GM10248 (cell line): ENCODE data around the gene ERMP1.
"Not testable (repeated sequence)": the region's sequence is repeated elsewhere in the genome, so short reads cannot be mapped to it uniquely, and the experiment has no call there.

ENCODE experiments used
- CTCF ChIA-PET: fragments of 300-600 bp; sonication (Branson Sonifier 250); formaldehyde crosslinking; extraction: SDS; loops from one replicate; lab custom pipeline; 2021; ENCODE audit warnings: antibody characterized with exemption; lab: Yijun Ruan, JAX
- POLR2A ChIA-PET: fragments of 350-650 bp; sonication (Branson Sonifier 250); formaldehyde crosslinking; extraction: SDS; loops from one replicate; lab custom pipeline; 2020; ENCODE audit warnings: antibody characterized with exemption; lab: Yijun Ruan, JAX
- DNase-seq: peaks from one replicate; pipeline ENCODE4 v3.0.0; 2012; ENCODE audit errors: extremely low spot score
- TF ChIP-seq, protein P1 (sequence below): IDR thresholded peaks from 2 replicates; pipeline ENCODE4 v1.5.1; 2012; ENCODE audit warnings: mild to moderate bottlenecking, low read depth; ENCODE audit errors: extremely low read depth, missing control alignments, control extremely low read depth

The ERMP1 gene

DNA sequence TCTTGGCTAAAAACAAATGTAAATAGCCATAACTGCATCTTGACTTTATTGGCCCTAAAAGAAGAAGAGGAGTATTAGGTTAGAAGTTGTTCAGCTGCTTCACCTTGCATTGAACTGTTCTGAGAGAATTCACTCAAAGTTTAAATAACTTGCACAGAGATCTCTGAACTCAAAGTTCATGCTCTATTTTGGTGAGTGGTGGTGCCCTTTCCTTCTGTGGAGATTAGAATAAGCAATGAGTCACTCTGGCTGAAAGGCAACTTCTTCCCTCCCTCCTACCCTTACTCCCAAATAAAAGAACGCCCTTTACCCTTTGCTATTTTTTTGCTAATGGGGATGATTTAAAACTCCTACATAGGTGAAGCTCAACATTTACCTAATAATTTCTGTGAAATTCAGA lies 48.9 kb downstream of the ERMP1 start:
- DNase-seq: no peak
- POLR2A ChIA-PET: no interaction called here
- TF ChIP-seq, protein P1, sequence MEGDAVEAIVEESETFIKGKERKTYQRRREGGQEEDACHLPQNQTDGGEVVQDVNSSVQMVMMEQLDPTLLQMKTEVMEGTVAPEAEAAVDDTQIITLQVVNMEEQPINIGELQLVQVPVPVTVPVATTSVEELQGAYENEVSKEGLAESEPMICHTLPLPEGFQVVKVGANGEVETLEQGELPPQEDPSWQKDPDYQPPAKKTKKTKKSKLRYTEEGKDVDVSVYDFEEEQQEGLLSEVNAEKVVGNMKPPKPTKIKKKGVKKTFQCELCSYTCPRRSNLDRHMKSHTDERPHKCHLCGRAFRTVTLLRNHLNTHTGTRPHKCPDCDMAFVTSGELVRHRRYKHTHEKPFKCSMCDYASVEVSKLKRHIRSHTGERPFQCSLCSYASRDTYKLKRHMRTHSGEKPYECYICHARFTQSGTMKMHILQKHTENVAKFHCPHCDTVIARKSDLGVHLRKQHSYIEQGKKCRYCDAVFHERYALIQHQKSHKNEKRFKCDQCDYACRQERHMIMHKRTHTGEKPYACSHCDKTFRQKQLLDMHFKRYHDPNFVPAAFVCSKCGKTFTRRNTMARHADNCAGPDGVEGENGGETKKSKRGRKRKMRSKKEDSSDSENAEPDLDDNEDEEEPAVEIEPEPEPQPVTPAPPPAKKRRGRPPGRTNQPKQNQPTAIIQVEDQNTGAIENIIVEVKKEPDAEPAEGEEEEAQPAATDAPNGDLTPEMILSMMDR: no peak
- CTCF ChIA-PET: no interaction called here

- CTCF ChIA-PET: interaction anchor here (1.1 kb wide), 1 partner anchor 33 kb away, joined by 3 read pairs; no protein-coding TSS in a partner anchor
- POLR2A ChIA-PET, DNase-seq: not testable (repeated sequence)
Observed at GRCh38 chr9:5783420-5783819, 49.5 kb downstream of the ERMP1 start.

GRCh38 chr9:5779705-5780218 lies 53.2 kb downstream of the ERMP1 start:
- POLR2A ChIA-PET: interaction anchor here (0.6 to 0.9 kb wide), 2 partner anchors 16 to 903 kb away, joined by 3 to 5 read pairs; no protein-coding TSS in a partner anchor
- DNase-seq: not testable (repeated sequence)
- CTCF ChIA-PET: interaction anchor here (1.1 kb wide), 1 partner anchor 8 kb away, joined by 4 read pairs; no protein-coding TSS in a partner anchor

DNA sequence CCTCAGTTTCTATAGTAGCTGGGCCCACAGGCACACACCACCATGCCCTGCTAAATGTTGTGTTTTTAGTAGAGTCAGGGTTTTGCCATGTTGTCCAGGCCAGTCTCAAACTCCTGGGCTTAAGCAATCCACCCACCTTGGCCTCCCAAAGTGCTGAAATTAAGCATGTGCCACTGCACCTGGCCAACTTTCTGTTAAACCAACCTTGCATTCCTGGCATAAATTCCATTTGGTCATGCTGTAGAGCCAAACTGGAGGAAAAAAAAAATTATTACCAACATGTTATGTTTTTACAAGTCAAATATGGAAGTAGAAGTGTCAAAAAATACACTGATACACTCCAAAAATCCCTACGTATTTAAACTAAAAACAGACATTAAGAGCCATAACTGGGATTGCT lies 54.1 kb downstream of the ERMP1 start:
- TF ChIP-seq, protein P1: no peak
- POLR2A ChIA-PET: no interaction called here
- CTCF ChIA-PET: interaction anchor here (0.9 to 1.9 kb wide), 2 partner anchors 11 to 15 kb away, joined by 3 to 4 read pairs; no protein-coding TSS in a partner anchor
- DNase-seq: no peak

- DNase-seq: no peak
- CTCF ChIA-PET: interaction anchor here (1.1 to 3.0 kb wide), 14 partner anchors 10 to 323 kb away, joined by 3 to 14 read pairs (median 4); partner anchors contain the start of genes CD274 and ERMP1
- TF ChIP-seq, protein P1: peak; percentile 25
- POLR2A ChIA-PET: no interaction called here
Observed at GRCh38 chr9:5773324-5773999, 59.5 kb downstream of the ERMP1 start.

- POLR2A ChIA-PET: no interaction called here
- peak; percentile 21 for DNase-seq
- CTCF ChIA-PET: interaction anchor here (1.3 kb wide), 2 partner anchors 29 to 52 kb away, joined by 3 read pairs; no protein-coding TSS in a partner anchor
- TF ChIP-seq, protein P1: no peak
Observed at GRCh38 chr9:5767968-5768932, 64.7 kb downstream of the ERMP1 start.
